22Rv1 (cell line): Measurements from ENCODE around the gene PPARG.

ENCODE experiments used
- CTCF ChIP-seq: fragments of 450-650 bp; IDR thresholded peaks from 2 replicates; pipeline ENCODE4 v1.5.1; 2017; ENCODE audit warnings: mild to moderate bottlenecking
- ZFX ChIP-seq: fragments of 450-650 bp; IDR thresholded peaks from 2 replicates; pipeline ENCODE4 v1.6.1; 2017; ENCODE audit warnings: antibody characterized with exemption, borderline replicate concordance

GRCh38 chr3:12313519-12313918 lies 24.6 kb downstream of the PPARG start:
- TF ChIP-seq CTCF (no peak), ZFX (no peak)
